VCaP (cell line): Measurements from ENCODE around the gene GDF15.

Experiments
- H3K27ac ChIP-seq: fragments of 450-650 bp; 2 replicates; pipeline ENCODE4 v1.5.1; 2017
- CTCF ChIP-seq: fragments of 450-650 bp; conservative IDR thresholded peaks from 2 replicates; pipeline ENCODE4 v1.5.1; 2017; ENCODE audit warnings: mild to moderate bottlenecking, moderate library complexity

GDF15 gene

GRCh38 chr19:18428173-18428786, 42.3 kb downstream of the GDF15 start:
- H3K27ac ChIP-seq: peak overlapping the region; percentile 64
- TF ChIP-seq CTCF: no peak

DNA sequence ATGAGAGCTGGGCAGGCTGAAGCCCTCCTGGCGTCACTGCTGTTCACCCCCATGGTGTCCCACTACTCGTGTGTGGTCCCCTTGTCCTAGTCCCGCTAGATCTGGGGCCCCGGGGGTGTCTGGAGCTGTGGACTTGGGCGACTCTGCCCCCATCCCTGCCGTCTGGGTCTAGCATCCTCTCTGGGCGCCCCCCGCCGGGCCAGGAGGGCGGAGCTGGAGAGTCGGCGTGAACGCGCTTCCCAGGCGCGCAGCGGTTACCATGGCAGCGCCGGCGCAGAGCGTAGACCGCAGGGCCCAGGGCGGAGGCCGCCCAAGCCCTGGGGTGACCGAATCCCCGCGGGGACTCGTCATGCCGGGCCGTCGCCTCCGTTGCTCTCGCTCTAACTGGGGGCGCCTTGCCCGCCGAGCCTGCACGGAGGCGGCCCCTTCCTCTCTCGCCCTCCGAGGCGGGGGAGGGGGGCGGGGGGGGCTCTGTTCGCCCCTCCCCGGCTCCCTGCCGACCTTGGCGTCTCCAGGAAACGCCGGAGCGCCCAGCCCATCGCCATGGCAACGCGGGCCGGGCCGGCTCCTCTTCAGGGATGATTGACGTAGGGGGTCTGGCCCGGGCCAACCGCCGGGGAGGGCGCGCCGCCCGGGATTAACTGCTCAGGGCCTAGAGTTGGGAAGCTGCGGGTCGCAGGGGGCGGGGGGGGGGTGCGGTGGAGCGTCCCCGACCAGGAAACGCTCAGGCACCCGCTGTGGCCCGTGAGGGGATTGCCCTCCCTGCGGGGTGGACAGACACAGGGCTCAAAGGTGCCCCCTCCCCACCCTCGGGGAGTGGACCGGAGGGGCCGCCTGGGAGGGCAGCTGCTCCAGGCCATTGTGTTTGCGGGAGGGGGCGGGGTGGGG, 43.1 kb downstream of the GDF15 start:
- no peak for TF ChIP-seq CTCF
- H3K27ac ChIP-seq: peak overlapping the region; percentile 64

DNA sequence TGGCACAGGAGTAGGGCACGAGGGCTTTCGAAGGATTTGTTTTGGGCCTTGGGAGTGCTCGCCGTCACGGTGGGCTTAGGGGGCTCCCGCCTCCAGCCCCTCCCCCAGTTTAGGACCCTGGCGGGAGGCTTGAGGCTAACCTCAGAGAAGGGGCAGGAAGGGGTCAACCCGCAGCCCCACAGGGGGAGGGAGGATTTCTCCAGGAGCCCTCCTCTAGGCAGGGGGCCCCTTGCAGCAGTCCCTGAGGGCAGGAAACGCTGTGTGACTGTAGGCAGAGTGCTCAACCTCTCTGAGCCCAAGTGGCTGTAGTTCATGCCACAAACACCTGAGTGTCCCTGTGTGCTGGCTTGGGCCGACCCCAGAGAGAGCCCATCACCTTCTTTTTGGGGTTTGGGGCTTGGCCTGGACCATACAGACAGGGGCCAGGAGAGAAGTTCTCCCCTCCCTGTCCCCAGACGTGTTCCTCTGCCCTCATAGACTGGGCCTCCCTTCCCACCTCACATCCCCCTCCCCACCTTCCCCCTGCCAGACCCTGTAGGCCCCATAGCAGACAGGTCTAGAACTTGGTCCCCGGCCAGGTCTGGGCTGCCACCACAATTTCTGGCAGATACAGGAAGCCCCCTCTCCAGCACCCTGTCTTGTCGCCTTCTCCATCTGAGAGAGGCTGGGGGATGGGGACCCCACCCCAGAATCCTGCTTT, 43.9 kb downstream of the GDF15 start:
- peak overlapping the region; percentile 64 for H3K27ac ChIP-seq
- TF ChIP-seq CTCF: no peak

DNA sequence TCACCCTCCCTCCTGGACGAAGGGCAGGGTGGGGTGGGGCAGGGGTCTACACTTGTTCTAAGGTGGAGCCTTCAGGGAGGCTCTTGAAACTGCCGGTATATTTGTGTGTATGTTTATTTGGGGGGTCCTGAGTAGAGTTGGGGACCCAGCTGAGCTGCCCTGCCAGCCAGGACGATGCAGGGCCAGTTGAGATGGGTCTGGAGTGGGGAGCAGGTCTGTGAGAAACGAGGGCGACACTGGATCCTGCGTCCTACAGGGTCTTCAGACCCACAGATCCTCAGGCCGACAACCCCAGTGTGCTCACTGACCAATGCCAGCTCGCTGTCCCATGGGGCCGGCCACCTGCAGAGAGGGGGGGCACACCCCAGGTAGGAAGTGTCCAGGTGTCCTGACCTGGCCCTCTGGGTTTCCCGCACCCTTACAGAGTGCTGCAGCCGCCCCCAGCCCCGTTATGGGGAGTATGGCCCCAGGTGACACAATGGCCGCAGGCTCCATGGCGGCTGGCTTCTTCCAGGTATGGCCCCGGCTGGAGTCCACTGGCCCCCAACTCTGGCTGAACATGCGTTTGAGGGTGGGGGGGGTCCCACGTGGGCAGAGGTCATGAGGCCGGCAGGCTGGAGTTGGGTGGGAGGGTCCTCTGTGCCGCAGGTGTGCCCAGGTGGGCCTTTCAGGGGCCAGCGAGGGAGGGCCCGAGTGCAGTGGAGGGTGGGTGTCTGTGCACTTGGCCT, 44.6 kb downstream of the GDF15 start:
- H3K27ac ChIP-seq: no peak overlapping the region

GRCh38 chr19:18431351-18432197, 45.6 kb downstream of the GDF15 start:
- 0 out of 2 replicates have a peak overlapping the region, but pooled peaks have one; percentile 89 for H3K27ac ChIP-seq
- no peak for TF ChIP-seq CTCF

More for the DNA sequence above, 44.6 kb downstream of the GDF15 start:
- no peak for TF ChIP-seq CTCF

DNA sequence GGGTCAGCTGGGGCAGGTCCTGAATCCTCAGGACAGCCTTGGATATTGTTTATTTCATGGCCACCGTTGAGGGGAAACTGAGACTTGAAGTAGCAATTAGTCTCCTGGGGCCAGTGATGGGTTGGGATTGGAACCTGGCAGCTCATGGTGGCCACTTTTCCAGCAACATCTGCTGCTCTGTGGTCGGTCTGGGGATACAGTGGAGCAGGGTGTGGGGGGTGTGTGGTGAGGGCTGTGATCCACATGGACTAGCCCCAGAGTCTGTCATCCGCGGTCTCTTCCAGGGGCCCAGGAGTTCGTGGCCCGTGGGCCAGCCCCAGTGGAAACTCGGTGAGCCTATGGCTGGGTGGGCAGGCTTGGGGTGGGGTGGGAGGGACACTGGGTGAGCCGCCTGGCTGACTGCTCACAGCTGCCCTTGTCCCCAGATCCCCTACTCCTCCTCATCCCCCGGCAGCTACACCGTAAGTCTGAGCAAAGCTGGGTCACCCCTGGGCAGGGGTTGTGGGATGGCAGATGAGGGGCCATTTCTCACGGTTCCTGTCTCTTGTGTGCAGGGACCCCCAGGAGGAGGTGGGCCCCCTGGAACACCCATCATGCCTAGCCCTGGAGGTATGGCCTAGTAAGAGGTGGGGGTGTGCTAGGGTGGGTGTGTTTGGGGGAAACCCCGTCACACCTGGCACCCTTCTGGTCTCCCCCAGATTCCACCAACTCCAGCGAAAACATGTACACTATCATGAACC, 46.5 kb downstream of the GDF15 start:
- H3K27ac ChIP-seq: peak overlapping the region; percentile 89
- TF ChIP-seq CTCF: no peak
